ENCODE data around the gene PBLD.

Gene PBLD
- total RNA-seq, result 1.2 to 2.7 reads per million in 2 donors

GRCh38 chr10:68332259-68333057 lies at the start of gene PBLD:
TSS of gene PBLD (minus strand) at chr10:68332928. CDS start at chr10:68306844, 26,084 bp downstream.
- peak; percentile 46 for DNase-seq

- DNase-seq, result no peak
Observed at GRCh38 chr10:68371604-68372003, 38.9 kb upstream of the PBLD start.

GRCh38 chr10:68367121-68367520 lies 34.4 kb upstream of the PBLD start:
- DNase-seq, result no peak

GRCh38 chr10:68366600-68366999 lies 33.9 kb upstream of the PBLD start:
- no peak for DNase-seq

- DNase-seq, result no peak
Observed at GRCh38 chr10:68365611-68366010, 32.9 kb upstream of the PBLD start.

GRCh38 chr10:68364101-68364886 lies 31.6 kb upstream of the PBLD start:
- no peak for DNase-seq

- DNase-seq, result no peak
Observed at GRCh38 chr10:68362590-68362989, 29.9 kb upstream of the PBLD start.

- DNase-seq, result no peak
Observed at GRCh38 chr10:68359189-68359588, 26.5 kb upstream of the PBLD start.

GRCh38 chr10:68353537-68353936 lies 20.8 kb upstream of the PBLD start:
- no peak for DNase-seq

GRCh38 chr10:68348265-68348741 lies 15.6 kb upstream of the PBLD start:
- DNase-seq, result peak; percentile 26

- DNase-seq, result no peak
Observed at GRCh38 chr10:68346774-68347173, 14.0 kb upstream of the PBLD start.

GRCh38 chr10:68345621-68346020 lies 12.9 kb upstream of the PBLD start:
- no peak for DNase-seq

- no peak for DNase-seq
Observed at GRCh38 chr10:68342909-68343516, 10.3 kb upstream of the PBLD start.

GRCh38 chr10:68340358-68341080 lies 7.8 kb upstream of the PBLD start:
- DNase-seq, result no peak

- DNase-seq, result no peak
Observed at GRCh38 chr10:68336754-68337351, 4.1 kb upstream of the PBLD start.

GRCh38 chr10:68334672-68335467 lies 2.1 kb upstream of the PBLD start:
- no peak for DNase-seq

- no peak for DNase-seq
Observed at GRCh38 chr10:68333440-68334431, 1.0 kb upstream of the PBLD start.

- no peak for DNase-seq
Observed at GRCh38 chr10:68333058-68333395, 299 bp upstream of the PBLD start.

- DNase-seq, result peak; percentile 98
Observed at GRCh38 chr10:68331455-68332258, 1.1 kb downstream of the PBLD start, which contains the start of gene HNRNPH3. TSS of gene HNRNPH3 (plus strand) at chr10:68332064. CDS start at chr10:68337222, 5,158 bp downstream.
